Testis (tissue), 2 donors: Measurements from ENCODE around the gene PDLIM5.

Experiments used
- POLR2A ChIP-seq: fragments of 450-650 bp; IDR thresholded peaks from one replicate; pipeline ENCODE4 v1.6.1; 2017; ENCODE audit warnings: antibody characterized with exemption, mild to moderate bottlenecking, moderate library complexity
- TF ChIP-seq, protein P1 (sequence below), 3 experiments: fragments of 450-650 bp in 2 of 3; fragments of 200-600 bp in 1 of 3; sonication (generic) in 1 of 3; IDR thresholded peaks; one replicate each; pipeline ENCODE4 v1.5.1; 2016 to 2019; ENCODE audit warnings: antibody characterized with exemption in 3 of 3, mild to moderate bottlenecking in 2 of 3, moderate library complexity in 1 of 3

- TF ChIP-seq, protein P1, sequence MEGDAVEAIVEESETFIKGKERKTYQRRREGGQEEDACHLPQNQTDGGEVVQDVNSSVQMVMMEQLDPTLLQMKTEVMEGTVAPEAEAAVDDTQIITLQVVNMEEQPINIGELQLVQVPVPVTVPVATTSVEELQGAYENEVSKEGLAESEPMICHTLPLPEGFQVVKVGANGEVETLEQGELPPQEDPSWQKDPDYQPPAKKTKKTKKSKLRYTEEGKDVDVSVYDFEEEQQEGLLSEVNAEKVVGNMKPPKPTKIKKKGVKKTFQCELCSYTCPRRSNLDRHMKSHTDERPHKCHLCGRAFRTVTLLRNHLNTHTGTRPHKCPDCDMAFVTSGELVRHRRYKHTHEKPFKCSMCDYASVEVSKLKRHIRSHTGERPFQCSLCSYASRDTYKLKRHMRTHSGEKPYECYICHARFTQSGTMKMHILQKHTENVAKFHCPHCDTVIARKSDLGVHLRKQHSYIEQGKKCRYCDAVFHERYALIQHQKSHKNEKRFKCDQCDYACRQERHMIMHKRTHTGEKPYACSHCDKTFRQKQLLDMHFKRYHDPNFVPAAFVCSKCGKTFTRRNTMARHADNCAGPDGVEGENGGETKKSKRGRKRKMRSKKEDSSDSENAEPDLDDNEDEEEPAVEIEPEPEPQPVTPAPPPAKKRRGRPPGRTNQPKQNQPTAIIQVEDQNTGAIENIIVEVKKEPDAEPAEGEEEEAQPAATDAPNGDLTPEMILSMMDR (IDR thresholded peaks at IDR 0.05): no peak
- TF ChIP-seq POLR2A: no peak
Measured at GRCh38 chr4:94470132-94470531, 18.4 kb downstream of the PDLIM5 start.
